ENCODE measurements around the gene LBHD2.

The LBHD2 gene

GRCh38 chr14:103091041-103091882 is 7.3 kb downstream of the LBHD2 start:
- DNase-seq (ENCODE audit: low read depth), result peak; percentile 61

GRCh38 chr14:103091883-103092222 is 7.8 kb downstream of the LBHD2 start:
- no peak for DNase-seq (ENCODE audit: low read depth)

- DNase-seq (ENCODE audit: low read depth), result no peak
Measured at GRCh38 chr14:103093856-103094405, 9.9 kb downstream of the LBHD2 start.

- DNase-seq (ENCODE audit: low read depth), result no peak
Measured at GRCh38 chr14:103094406-103095209, 10.6 kb downstream of the LBHD2 start, which contains the start of gene EXOC3L4. Gene EXOC3L4 (plus strand): TSS chr14:103094725. CDS start chr14:103100220, 5,495 bp downstream.

GRCh38 chr14:103095210-103095778 is 11.3 kb downstream of the LBHD2 start:
- no peak for DNase-seq (ENCODE audit: low read depth)

- DNase-seq (ENCODE audit: low read depth), result no peak
Measured at GRCh38 chr14:103096387-103096786, 12.4 kb downstream of the LBHD2 start.

- DNase-seq (ENCODE audit: low read depth), result no peak
Measured at GRCh38 chr14:103097244-103097993, 13.4 kb downstream of the LBHD2 start.

- DNase-seq (ENCODE audit: low read depth), result no peak
Measured at GRCh38 chr14:103097994-103098957, 14.3 kb downstream of the LBHD2 start.

GRCh38 chr14:103099081-103099732 is 15.2 kb downstream of the LBHD2 start:
- DNase-seq (ENCODE audit: low read depth), result no peak

- DNase-seq (ENCODE audit: low read depth), result no peak
Measured at GRCh38 chr14:103099733-103100280, 15.8 kb downstream of the LBHD2 start.

GRCh38 chr14:103100281-103101121 is 16.5 kb downstream of the LBHD2 start:
- DNase-seq (ENCODE audit: low read depth), result no peak

- DNase-seq (ENCODE audit: low read depth), result no peak
Measured at GRCh38 chr14:103101257-103101962, 17.4 kb downstream of the LBHD2 start.

GRCh38 chr14:103101963-103102688 is 18.1 kb downstream of the LBHD2 start:
- no peak for DNase-seq (ENCODE audit: low read depth)

GRCh38 chr14:103102689-103103260 is 18.8 kb downstream of the LBHD2 start:
- DNase-seq (ENCODE audit: low read depth), result no peak

- DNase-seq (ENCODE audit: low read depth), result no peak
Measured at GRCh38 chr14:103103461-103104388, 19.7 kb downstream of the LBHD2 start.

GRCh38 chr14:103104389-103104653 is 20.3 kb downstream of the LBHD2 start:
- no peak for DNase-seq (ENCODE audit: low read depth)

All from stimulated activated CD8-positive, alpha-beta memory T cell treated with anti-CD3 and anti-CD28 coated beads, Interleukin-15, amount 100 ng/mL, for 24 hours (primary cell).